Lung microvascular endothelial cell (primary cell): Measurements from ENCODE around the gene FAM222B. TPM values are rescaled to one million over a fixed set of nuclear protein-coding genes. Genes with fewer than 3 reads are reported as not detected.
"Not testable (repeated sequence)": the region's sequence is repeated elsewhere in the genome, so short reads cannot be mapped to it uniquely, and the experiment has no call there.

Experiments used
- DNase-seq, 2 donors: peaks; one replicate each; pipeline versions ENCODE4 v3.0.0 to v3.0.0-alpha.2; 2010; ENCODE audit warnings: low read depth in 2 of 2
- total RNA-seq: library from RNA; depleted of rRNA; stranded (reverse); fragments of >200 nt; gene quantifications from 2 replicates; pipeline ENCODE4 v1.2.1, GENCODE V29; 2014

Gene FAM222B
- total RNA-seq, 1 donor from 2014 or later, result 6.5 TPM

- DNase-seq, result no peak
These were observed 31.2 kb upstream of the FAM222B start for GRCh38 chr17:28873839-28874238.

- peak in 1 of 2 donors; percentile 31 for DNase-seq
These were observed 28.5 kb upstream of the FAM222B start for GRCh38 chr17:28871056-28871579.

- no peak for DNase-seq
These were observed 24.7 kb upstream of the FAM222B start for GRCh38 chr17:28867276-28867675.

- DNase-seq, result peak; percentile 48 to 78
These were observed 23.6 kb upstream of the FAM222B start for GRCh38 chr17:28865946-28866752.

- peak in 1 of 2 donors; percentile 25 for DNase-seq
These were observed 22.6 kb upstream of the FAM222B start for GRCh38 chr17:28864991-28865849.

DNA sequence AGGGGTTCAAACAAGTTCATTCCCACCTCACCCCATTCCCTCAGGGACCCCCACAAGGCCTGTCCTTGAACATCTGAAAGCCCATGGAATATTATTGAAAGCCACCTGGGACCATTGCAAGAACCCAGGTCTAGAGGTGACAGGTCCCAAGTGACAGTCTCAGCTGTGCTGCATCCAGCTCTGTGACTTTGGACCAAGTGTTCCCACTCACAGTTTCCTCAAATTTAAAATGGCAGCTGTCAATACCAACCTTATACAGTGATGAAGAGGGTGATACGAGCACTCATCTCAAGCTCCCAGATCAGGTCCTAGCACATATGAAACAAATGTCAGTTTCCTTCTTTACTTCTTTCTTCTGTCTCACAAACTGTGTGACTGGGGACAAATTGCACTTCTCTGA lies 21.4 kb upstream of the FAM222B start:
- DNase-seq, result no peak

DNA sequence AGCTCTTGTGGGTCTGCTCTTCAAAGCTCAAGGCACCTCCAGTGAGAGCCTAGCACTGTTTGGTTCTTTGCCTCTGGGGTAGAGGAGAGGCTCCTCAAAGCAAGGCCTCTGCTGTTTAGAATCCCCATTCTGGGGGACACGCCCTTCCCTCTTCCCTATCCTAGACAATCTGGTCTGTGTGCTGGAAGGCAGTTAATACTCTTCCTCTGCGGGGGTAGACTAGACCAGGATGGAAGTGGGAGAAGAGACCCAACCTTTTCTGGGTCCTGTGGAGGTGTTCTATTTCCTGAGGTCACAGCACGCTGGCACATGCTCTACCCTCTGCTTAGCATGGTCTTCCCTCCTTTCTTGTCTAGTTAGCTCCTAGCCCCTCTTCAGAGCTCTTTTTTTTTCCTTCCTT lies 20.0 kb upstream of the FAM222B start:
- no peak for DNase-seq

DNA sequence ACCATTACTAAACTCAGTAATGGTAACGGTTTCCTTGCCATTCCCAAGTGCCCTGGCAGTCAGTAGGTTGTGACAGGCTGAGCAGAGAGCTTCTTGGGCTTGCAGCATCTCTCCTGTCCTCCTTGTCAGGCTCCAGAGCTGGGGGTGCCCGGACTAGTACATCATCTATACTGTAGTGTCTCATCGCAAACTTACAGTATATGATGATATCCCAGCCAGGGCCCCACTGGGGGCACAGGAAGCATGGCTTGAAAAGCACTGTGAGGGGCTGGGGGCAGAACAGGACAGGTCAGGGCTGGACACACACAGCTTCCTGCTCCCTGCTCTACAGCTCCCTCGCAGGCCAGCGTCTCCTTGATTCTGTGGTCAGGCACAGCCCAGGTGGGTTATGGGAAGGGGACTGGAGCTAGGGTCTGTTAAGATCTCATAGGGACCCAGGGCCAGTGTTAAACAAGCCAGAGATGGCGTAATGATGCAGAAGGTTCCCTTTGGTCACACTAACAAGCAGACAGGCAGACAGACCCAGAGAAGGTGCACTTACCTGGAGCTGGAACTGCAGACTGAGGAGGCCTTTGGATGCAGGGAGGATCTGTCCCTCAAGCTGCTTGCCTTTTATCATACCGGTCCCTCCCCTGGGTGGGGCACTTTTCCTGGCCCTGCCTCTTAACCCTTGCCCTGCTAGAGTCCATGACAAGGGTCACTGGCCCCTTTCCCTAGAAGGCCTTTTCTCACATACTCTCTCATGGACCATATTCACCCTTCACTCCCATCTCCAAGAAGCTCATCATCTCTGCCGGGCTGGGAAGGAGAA lies 19.0 kb upstream of the FAM222B start:
- no peak for DNase-seq

DNA sequence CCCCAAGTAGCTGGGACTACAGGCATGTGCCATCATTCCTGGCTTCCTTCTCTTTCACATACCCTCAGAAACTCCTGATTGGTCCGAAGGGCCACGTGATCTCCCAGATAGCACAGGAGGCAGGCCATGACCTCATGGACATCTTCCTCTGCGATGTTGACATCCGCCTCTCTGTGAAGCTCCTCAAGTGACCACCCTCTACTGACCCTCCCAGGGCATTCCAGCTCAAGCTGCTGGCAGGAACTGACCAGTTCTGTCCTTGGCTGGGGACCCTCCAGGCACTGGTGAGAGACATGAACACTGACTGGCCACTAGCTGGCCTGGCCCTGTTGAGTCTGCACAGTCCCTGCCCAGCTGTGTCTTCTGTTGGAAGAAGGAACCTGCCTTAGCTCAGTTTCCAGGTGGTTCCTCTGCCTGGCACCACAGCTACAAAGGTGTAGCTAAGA lies 17.8 kb upstream of the FAM222B start:
- no peak for DNase-seq

DNA sequence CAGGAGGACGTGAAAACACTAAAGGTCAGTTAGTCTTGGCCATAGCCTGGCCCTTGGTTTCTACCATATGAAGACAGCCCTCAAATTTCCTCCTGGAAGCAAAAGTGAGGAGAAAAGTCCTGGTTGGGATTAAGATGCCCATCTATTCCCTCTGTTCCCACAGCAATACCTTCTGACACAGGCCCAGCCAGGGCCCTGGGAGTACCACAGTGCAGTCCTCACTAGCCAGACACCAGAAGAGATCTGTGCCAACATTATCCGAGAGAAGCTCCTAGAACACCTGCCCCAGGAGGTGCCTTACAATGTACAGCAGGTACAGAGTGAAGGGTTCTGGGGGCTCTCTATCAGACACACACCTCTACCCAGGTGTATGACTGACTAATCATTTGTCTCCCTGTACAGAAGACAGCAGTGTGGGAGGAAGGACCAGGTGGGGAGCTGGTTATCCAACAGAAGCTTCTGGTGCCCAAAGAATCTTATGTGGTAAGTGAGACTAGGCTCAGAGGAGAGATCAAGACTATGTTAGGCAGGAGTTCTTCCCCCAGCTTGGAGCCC lies 16.3 kb upstream of the FAM222B start:
- DNase-seq, result no peak

DNA sequence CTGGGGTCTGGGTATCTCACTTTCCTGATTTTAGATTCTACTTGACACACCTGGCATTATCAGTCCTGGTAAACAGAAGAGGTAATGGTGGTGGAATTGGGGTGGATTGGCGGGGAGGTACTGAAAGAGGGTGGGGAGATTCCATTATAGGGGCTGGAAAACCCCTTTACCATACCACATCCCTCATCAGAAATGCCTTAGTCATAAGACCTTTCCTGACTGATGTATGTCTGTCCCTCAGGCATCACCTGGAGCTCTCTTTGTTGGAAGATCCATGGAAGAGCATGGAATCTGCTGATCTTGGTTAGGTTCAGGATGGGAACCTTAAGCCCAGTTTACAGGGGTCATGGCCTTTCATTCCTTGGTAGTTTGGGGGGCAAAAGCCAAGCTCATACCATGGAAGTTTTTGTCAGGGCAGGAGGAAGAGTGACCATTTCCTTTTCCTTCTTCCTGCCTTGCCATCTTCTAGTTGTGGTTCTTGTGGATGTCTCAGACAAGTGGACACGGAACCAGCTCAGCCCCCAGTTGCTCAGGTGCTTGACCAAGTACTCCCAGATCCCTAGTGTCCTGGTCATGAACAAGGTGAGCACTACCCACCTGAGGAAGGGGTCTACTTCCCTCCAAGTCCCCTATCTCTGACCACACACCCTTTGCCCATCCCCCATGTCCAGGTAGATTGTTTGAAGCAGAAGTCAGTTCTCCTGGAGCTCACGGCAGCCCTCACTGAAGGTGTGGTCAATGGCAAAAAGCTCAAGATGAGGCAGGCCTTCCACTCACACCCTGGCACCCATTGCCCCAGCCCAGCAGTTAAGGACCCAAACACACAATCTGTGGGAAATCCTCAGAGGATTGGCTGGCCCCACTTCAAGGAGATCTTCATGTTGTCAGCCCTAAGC lies 15.6 kb upstream of the FAM222B start:
- no peak for DNase-seq

GRCh38 chr17:28856028-28856574 lies 13.5 kb upstream of the FAM222B start:
- DNase-seq, result no peak

- DNase-seq, result no peak
These were observed 12.7 kb upstream of the FAM222B start for GRCh38 chr17:28855336-28855679.

GRCh38 chr17:28854457-28855335 lies 12.1 kb upstream of the FAM222B start, which contains the start of gene ERAL1:
ERAL1 (plus strand) TSS chr17:28855016; CDS start chr17:28855035, 19 bp downstream.
- peak; percentile 88 to 89 for DNase-seq

DNA sequence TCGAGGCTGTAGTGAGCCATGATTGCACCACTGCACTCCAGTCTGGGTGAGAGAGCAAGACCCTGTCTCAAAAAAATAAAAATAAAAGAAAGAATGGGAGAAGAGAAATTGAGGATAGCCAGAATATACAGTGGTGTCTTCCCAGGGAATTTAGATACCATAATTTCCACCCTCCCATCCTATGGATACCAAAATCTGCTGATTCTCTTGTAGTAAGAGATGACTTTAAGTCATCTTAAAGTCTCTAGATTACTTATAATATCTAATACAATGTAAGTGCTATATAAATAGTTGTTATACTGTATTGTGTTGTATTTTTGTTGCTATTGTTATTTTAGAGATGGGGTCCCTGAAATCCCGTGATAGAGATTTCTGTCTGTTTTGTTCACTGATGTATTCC lies 10.7 kb upstream of the FAM222B start:
- no peak for DNase-seq

GRCh38 chr17:28849281-28849680 lies 6.7 kb upstream of the FAM222B start:
- peak; percentile 26 to 29 for DNase-seq

DNA sequence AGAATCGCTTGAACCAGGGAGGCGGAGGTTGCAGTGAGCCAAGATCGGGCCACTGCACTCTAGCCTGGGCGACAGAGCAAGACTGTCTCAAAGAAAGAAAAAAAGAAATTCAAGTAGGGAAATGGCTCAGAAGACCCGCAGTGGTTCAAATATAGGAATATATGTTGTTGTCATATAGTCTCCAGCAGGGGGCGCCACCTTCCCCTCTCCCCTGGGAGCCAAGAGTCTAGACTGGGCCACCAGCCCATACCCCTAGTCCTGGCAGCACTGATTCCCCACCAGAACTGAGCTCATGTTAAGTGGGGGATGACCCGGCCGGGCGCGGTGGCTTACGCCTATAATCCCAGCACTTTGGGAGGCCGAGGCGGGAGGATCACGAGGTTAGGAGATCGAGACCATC lies 6.1 kb upstream of the FAM222B start:
- DNase-seq, result peak; percentile 46 to 65

GRCh38 chr17:28846699-28847098 lies 4.1 kb upstream of the FAM222B start:
- not testable (repeated sequence) for DNase-seq

DNA sequence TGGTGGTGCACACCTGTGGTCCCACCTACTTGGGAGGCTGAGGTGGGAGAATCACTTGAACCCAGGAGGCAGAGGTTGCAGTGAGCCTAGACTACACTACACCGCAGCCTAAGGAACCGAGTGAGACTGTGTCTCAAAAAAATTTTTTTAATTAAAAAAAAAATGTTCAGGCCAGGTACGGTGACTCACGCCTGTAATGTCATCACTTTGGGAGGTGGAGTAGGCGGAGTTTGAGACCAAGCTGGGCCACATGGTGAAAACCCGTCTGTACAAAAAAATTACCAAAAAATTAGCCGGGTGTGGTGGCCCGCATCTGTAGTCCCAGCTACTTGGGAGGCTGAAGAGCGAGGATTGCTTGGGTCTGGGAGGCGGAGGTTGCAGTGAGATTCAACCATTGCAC lies 3.6 kb upstream of the FAM222B start:
- DNase-seq, result no peak
